Vagina (tissue), 2 donors: ENCODE results near the gene MAGEA8.
"Not testable (repeated sequence)": the region's sequence is repeated elsewhere in the genome, so short reads cannot be mapped to it uniquely, and the experiment has no call there.

ENCODE experiments used
- CTCF ChIP-seq, 3 experiments: fragments of 450-650 bp in 2 of 3; fragments of 200-600 bp in 1 of 3; sonication (generic) in 1 of 3; IDR thresholded peaks; one replicate each; pipeline ENCODE4 v1.5.1; 2017 to 2019; ENCODE audit warnings: antibody characterized with exemption in 3 of 3, mild to moderate bottlenecking in 2 of 3, moderate library complexity in 2 of 3
- POLR2A ChIP-seq, 2 donors: fragments of 450-650 bp; IDR thresholded peaks; one replicate each; pipeline ENCODE4 v1.6.1; 2017; ENCODE audit warnings: antibody characterized with exemption in 2 of 2, mild to moderate bottlenecking in 2 of 2, moderate library complexity in 2 of 2
- POLR2AphosphoS5 ChIP-seq, 2 donors: sonication (generic); formaldehyde crosslinking; IDR thresholded peaks; one replicate each; pipeline ENCODE4 v1.9.0; 2017; ENCODE audit warnings: antibody characterized with exemption in 2 of 2, mild to moderate bottlenecking in 2 of 2, low read depth in 1 of 2; ENCODE audit not compliant: insufficient read depth in 1 of 2

- TF ChIP-seq CTCF (IDR thresholded peaks at IDR 0.05); POLR2AphosphoS5 (IDR thresholded peaks at IDR 0.05; ENCODE audit: insufficient read depth in 1 of 2, low read depth in 1 of 2); POLR2A (IDR thresholded peaks at IDR 0.05): not testable (repeated sequence)
Observed at GRCh38 chrX:149933547-149933946, 52.6 kb downstream of the MAGEA8 start.
